Activated CD8-positive, alpha-beta memory T cell treated with anti-CD3 and anti-CD28 coated beads, Interleukin-2, amount 50 U/mL, for 1 hour (primary cell): Measurements from ENCODE around the gene ZNF827.

Source experiments
- DNase-seq: peaks from one replicate; pipeline ENCODE4 v3.0.0-alpha.2; 2020; ENCODE audit errors: extremely low read depth

The ZNF827 gene

DNA sequence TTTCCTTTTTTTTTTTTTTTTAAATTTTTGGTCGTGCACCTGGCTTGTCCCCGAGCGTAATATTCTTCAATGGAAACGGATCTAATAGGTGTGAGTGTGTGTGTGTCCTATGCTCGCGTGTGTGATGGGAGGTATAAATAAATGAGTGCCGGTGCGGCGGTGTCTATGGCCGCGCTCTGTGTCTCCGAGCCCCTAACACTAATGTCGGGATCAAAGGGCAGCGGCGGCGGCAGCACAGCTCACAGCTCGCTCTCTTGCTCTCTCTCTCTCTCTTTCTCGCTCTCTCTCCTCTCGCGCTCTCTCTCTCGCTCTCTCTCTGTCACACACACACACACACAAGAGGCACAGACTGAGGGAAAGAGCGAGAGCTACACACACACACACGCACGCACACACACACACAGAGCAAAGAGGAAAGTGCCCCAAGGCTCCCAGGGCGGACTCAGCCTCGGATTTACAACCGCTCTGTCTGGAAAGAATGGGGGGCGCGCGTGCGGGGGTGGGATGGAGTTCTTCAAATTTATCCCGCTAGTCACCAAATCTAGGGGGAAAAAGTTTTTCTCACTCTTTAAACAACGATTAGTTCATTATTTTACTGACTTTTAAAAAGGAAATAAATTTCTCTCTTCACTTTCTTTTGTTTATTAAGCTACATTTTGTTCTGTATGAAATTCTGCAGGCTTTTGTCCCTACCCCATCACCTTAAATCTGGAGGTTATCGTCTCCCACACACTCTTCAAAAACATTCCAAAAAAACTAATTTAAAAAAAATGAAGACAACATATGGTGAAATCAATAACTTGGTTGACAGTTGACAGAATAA, at the start of gene ZNF827:
ZNF827 (minus strand) TSS at position 206 of the 823 bp plus-strand sequence. CDS start 416 bp downstream, outside the sequence.
- no peak for DNase-seq

DNA sequence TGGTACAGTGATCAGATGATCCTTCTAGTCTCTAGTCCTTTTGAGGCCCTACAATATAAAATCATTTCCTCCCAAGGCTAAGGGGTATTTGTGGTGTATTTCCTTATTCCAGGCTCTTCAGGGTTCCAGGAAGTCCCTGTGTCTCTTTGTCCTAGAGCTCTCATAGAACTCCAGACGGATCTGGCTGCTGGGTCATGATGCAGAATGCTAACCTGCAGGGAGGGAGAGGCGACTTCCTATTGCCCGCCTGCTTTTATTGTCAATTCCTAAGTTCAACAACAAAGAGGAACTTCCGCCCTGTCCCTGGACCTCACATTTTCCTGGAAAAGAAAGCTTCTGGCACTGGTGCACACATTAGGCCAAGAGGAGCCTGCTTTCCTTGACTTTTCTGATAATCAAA, 45.9 kb upstream of the ZNF827 start:
- DNase-seq, result no peak

GRCh38 chr4:145982791-145983190, 44.2 kb upstream of the ZNF827 start:
- DNase-seq, result no peak

- DNase-seq, result no peak
Measured at GRCh38 chr4:145979160-145979559, 40.5 kb upstream of the ZNF827 start.

DNA sequence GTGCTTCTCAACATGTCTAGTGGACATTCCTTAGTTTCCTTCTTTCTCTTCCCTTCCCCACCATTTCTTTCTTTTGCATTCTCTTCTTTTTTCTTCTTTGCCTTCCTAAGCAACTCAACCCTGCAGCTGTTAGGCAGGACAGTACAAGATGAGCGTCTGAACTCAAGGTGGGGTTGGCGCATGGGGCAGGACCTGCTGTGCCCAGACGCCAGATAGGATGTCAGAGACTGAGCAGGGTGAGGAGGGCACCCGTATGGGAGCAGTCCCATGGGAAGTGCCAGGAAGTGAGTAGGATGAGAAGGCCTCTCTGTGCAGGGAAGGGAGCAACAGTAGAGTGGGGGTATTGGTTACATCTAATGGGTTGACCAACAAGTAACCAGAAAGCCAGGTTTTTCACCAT, 38.1 kb upstream of the ZNF827 start:
- no peak for DNase-seq

- no peak for DNase-seq
Measured at GRCh38 chr4:145960012-145960411, 21.4 kb upstream of the ZNF827 start.

DNA sequence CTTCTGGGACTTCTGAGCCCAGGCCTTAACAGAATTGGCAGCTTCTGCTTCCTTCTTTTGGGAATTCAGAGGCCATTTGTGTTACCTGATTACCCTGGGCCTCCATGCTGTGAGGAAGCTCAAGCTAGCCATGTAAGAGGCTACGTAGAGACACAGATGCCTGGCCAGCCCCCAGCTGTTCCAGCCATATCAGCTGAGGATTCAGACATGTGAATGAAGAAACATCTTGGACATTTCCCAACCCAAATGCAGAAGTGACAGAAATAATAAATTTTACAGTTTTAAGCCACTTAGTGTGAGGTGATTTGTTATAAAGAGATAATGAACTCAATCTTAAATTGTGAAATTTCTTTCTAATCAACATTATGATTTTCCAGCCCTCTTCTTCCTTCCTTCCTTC, 18.7 kb upstream of the ZNF827 start:
- DNase-seq, result no peak

- DNase-seq, result no peak
Measured at GRCh38 chr4:145956288-145956890, 17.8 kb upstream of the ZNF827 start.

GRCh38 chr4:145954924-145955339, 16.3 kb upstream of the ZNF827 start:
- DNase-seq, result no peak

DNA sequence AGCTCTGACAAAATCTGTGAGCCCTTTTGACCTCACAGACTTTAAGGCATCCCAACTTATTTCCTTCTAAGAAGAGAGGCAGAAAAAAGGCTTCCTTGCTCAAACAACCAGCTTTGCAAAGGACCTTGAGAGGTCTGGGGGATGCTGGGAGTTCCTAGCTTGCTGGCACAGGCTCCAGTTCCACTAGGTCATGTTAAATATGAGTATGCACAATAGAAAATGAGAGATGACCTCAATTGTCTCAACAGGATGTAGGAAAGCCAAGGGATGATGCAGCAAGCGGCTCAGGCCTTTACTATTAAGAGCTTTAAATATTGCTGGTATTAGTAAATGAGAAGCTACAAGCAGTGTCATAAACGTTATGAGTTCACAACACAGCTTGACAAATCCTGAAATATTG, 13.3 kb upstream of the ZNF827 start:
- DNase-seq, result no peak

GRCh38 chr4:145945431-145946155, 7.0 kb upstream of the ZNF827 start:
- no peak for DNase-seq

- no peak for DNase-seq
Measured at GRCh38 chr4:145944886-145945285, 6.3 kb upstream of the ZNF827 start.

DNA sequence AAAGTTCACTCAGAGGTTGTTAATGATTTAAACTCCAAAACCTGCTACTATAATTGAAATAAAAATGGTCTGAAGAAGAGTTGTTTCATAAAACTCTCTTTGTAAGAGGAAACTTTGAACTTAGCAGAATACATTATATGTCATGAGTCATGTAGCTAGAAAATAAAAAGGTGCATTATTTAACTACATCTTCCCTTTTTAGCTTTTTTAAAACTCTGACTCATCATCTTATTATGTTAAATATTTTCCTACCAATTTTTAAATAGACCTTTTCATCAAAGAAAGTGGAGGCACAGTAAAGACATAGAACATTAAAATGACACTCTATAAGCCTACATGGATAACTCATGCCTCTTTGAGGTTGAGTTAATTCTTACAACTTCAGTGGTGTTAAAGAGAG, 1.2 kb upstream of the ZNF827 start:
- no peak for DNase-seq

DNA sequence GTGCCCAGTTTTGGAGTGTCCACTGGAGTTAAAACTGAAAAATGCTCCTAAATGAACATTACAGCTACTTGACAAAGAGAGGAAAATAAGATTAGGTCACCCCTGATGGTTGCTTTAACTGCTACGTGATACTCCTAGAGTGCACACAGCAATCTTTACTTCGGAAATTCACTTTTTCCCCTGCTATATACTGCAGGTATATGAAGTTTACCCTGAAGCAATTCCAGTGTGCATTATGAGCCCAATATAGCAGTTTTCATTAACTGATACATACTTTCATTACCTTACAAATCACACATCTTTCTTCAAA, 773 bp upstream of the ZNF827 start:
- no peak for DNase-seq

DNA sequence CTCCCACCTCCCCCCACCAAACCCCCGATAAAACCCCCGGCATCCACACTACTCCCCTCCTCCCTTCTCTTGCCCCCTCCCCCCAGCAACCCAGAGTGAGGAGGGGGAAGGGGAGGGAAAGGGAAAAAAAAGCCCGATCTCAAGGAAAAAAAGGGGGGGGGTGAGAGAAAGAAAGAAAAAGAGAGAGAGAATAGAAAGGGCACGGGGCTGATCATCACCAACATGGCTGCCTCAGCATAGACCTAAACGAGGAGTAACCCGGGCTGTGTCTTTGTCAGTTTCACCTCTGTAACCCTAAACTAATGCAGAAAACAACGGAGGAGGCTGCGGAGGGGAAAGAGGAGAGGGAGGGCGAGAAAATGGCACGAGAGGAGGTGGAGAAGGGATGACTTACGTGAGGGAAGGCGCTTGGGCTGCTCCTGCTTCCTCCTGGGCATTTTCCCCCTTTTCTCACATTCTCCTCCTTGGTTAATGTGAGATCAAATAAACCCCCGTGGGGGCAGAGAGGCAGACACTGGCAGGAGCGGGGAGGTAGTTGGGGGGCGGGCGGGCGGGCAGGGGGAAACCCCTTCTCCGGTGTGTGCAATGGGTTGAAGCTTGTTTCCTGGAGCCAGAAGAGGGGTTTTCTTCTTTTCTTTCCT, 532 bp downstream of the ZNF827 start:
- DNase-seq, result no peak

GRCh38 chr4:145936997-145937901, 1.4 kb downstream of the ZNF827 start:
- no peak for DNase-seq

DNA sequence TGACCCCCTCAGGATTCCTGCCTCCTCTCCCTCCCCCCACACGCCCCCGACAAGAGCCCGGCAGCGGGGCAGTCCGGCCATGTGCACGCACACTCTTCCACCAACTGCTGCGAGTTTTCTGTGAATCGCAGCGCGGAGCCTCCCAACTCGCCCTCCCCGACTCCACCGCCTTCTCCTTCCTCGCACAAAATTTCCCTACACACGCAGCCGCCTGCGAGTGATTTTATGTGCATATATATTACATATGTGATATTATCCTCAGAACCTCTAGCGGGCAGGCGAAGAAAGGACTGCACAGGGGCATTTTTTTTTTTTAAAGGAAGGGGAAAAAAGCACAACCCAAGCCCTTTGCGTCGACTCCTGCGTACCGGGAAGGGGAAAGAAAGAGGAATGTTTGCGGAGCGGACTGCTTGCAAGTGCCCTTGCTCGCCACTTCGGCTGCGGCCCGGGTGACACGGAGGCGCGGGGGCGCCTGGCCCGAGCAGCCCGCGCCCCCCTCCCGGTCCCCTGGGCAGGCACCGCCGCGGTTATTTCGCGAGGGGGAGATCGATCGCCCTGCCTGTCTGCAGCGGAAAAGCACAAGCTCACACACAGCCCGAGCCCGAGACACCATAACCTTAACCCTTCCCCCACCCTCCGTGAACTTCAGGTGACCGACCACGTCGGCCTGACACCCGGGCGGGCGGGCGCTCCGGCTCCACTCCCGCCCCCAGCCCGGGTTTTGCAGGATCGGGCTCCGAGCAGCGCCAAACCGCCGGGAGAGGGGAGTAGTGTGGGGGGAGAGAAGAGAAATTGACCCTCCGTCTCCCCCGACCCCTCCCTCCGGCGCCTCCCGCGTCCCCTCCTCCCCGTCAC, 2.3 kb downstream of the ZNF827 start:
- no peak for DNase-seq

DNA sequence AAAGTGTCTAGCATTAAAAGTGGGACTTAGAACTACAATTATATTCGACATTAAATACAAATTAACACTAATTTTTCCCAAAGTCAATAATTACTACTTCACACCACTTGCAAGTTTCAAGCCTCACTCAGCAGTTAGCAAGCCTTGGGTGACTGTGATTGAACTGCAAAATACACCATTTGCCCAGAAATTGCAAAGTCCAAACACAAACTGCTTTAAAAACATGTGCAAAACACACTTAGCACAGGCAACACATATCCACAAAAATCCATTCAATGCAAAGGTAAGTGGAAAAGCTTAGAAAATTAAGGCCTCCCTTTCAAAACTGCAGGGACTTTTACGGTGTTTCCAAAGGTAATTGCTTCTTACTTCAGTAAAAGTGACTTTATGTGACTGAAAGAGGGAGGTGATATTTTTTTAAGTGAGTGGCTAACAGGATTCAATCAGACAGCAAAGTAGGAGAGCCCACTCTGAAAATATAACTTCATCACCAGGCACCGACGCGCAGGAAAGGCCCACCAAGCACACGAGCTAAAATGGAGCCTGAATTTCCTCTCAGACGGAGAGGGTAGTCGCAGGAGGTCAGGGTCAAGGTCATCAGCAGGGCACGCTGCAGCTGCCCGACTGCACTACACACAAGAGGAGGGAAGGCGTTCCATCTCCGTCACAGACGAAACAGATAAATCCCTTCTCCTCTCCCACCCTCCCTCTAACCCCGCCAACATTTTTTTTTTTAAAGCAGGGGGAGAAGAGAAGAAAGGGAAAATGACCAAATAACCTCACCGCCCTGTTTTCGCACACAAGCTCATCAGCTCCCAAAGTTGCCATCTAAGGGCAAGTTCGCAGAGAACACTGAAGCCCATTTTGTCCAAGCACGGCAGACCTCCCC, 3.1 kb downstream of the ZNF827 start:
- DNase-seq, result no peak

GRCh38 chr4:145934434-145935047, 4.1 kb downstream of the ZNF827 start:
- DNase-seq, result no peak
